ENCODE results near the gene QRICH1. TPM values are rescaled to one million over a fixed set of nuclear protein-coding genes. Genes with fewer than 3 reads are reported as not detected.
A peak's percentile ranks its signal among the peaks of the same experiment; 100 is the strongest.

QRICH1 gene, protein sequence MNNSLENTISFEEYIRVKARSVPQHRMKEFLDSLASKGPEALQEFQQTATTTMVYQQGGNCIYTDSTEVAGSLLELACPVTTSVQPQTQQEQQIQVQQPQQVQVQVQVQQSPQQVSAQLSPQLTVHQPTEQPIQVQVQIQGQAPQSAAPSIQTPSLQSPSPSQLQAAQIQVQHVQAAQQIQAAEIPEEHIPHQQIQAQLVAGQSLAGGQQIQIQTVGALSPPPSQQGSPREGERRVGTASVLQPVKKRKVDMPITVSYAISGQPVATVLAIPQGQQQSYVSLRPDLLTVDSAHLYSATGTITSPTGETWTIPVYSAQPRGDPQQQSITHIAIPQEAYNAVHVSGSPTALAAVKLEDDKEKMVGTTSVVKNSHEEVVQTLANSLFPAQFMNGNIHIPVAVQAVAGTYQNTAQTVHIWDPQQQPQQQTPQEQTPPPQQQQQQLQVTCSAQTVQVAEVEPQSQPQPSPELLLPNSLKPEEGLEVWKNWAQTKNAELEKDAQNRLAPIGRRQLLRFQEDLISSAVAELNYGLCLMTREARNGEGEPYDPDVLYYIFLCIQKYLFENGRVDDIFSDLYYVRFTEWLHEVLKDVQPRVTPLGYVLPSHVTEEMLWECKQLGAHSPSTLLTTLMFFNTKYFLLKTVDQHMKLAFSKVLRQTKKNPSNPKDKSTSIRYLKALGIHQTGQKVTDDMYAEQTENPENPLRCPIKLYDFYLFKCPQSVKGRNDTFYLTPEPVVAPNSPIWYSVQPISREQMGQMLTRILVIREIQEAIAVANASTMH
- total RNA-seq (2022) (97.8 and 107 TPM in 2 replicates), Bru-seq, nascent RNA (percentile 81 among the genes with signal in this experiment), BruChase-seq, experiment 1, labeled RNA remaining after a 6-hour chase (percentile 78 among the genes with signal in this experiment), BruChase-seq, experiment 2, labeled RNA remaining after a 2-hour chase (percentile 81 among the genes with signal in this experiment)
- long read RNA-seq, transcript QRICH1-202 (10 exons, 3,549 nt) = major isoform, 16 of 45 reads
- long read RNA-seq, transcript QRICH1-201 (11 exons, 3,083 nt) = minor isoform, 6 of 45 reads
- long read RNA-seq, partial matches to known transcripts = 12 of 45 reads
- long read RNA-seq, other reads (novel, unspliced or antisense) = 7 of 45 reads

DNA sequence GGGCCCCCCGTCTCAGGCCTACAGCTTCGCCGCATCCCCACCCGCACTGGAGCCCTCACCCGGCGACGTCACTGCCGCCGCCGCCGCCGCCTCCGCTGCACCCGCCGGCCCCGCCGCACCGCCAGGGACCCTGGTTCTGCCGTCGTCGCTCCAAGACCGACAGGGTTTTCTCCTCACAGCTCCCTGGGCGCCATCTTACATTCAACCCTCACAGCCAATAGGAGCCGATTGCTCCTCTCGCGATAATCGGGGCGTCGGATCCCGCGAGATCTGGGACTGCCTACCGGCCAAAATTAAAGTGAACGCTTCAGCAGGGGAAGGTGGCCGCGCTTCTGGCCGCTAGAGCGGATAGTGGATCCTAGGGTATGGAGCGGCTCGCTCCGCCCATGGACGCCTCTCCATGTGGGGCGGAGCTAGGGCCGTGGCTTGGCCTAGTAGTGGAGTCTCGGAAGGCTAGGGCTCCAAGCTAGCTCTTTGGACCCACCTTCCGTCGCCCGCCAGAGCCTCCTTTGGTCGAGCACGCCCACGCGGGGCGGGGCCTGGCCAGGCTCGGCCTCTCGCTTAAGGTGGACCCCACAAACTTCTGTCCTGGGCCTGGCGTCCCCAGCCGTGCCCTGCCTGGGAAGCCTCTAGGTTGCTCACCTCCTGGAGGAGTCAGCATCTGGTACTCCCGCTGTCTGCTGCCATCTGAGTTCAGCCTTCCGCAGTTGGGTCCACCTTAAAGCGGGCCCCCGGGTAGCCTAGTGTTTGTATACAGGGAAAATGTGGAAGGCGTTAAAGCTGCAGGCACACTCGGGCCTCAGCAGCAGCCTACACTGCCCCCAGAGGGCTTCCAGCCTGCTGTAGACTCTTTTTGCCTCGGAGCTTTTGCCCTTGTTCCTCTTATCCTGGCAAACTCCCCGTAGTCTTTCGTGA is at the start of gene QRICH1:
Gene QRICH1 (minus strand): TSS at position 219 of the 915 bp plus-strand sequence. CDS start 17,054 bp downstream, outside the sequence.
- TF ChIP-seq, protein P1, sequence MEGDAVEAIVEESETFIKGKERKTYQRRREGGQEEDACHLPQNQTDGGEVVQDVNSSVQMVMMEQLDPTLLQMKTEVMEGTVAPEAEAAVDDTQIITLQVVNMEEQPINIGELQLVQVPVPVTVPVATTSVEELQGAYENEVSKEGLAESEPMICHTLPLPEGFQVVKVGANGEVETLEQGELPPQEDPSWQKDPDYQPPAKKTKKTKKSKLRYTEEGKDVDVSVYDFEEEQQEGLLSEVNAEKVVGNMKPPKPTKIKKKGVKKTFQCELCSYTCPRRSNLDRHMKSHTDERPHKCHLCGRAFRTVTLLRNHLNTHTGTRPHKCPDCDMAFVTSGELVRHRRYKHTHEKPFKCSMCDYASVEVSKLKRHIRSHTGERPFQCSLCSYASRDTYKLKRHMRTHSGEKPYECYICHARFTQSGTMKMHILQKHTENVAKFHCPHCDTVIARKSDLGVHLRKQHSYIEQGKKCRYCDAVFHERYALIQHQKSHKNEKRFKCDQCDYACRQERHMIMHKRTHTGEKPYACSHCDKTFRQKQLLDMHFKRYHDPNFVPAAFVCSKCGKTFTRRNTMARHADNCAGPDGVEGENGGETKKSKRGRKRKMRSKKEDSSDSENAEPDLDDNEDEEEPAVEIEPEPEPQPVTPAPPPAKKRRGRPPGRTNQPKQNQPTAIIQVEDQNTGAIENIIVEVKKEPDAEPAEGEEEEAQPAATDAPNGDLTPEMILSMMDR (IDR thresholded peaks at IDR 0.05; ENCODE audit: unreplicated experiment) = no peak
- no TSS peak for BruUV-seq (replicated peaks)
- peak; percentile 96 for DNase-seq
- Mint-ChIP-seq H3K4me3 (ENCODE audit: low read depth, unreplicated experiment) (peak within 1 kb of the TSS; percentile 95), H3K27ac (ENCODE audit: unreplicated experiment) (peak within 1 kb of the TSS; percentile 99), H3K9me3 (ENCODE audit: low read depth, unreplicated experiment) (no peaks in the 10 kb centered on the region), H3K36me3 (ENCODE audit: insufficient read depth, unreplicated experiment) (peaks cover 60% of the 10 kb centered on the region), H3K27me3 (ENCODE audit: unreplicated experiment) (no peaks in the 10 kb centered on the region), H3K4me1 (ENCODE audit: low read depth, unreplicated experiment) (no peaks in the 10 kb centered on the region)
- CTCF ChIA-PET = interaction anchor here (1.2 to 2.0 kb wide), 11 partner anchors 10 to 355 kb away, joined by 3 to 12 read pairs (median 4); partner anchors contain the start of genes KLHDC8B, LAMB2, NDUFAF3 and QARS1
- intact Hi-C loops (cut with micrococcal nuclease; ENCODE audit: unreplicated experiment) = no loop called here

DNA sequence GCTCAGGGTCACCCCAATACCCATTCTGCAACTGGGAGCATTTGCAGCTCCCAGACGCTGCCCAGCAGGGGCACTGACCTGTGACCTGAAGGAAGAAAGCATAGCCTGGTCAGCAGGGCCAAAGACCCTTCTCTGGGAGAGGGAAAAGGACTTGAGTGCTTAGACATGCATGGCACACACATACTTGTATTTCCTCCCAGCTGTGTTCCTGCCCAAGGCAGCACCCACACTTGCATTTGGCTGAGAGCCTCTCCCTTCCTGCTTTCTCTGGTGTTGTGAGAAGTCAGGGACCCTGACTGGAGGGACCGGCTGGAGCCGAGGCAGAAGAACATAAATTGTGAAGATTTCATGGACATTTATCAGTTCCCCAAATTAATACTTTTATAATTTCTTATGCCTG is 46.2 kb upstream of the QRICH1 start:
- Mint-ChIP-seq H3K27me3 (ENCODE audit: unreplicated experiment) (no peaks in the 10 kb centered on the region), H3K27ac (ENCODE audit: unreplicated experiment) (no peak overlapping the region), H3K9me3 (ENCODE audit: low read depth, unreplicated experiment) (peaks cover 8% of the 10 kb centered on the region), H3K4me3 (ENCODE audit: low read depth, unreplicated experiment) (no peak overlapping the region), H3K36me3 (ENCODE audit: insufficient read depth, unreplicated experiment) (peaks cover 11% of the 10 kb centered on the region), H3K4me1 (ENCODE audit: low read depth, unreplicated experiment) (peaks cover 32% of the 10 kb centered on the region)
- no TSS peak for BruUV-seq (replicated peaks)
- CTCF ChIA-PET = no interaction called here
- DNase-seq = no peak
- TF ChIP-seq, protein P1 (IDR thresholded peaks at IDR 0.05; ENCODE audit: unreplicated experiment) = no peak
- intact Hi-C loops (cut with micrococcal nuclease; ENCODE audit: unreplicated experiment) = no loop called here

DNA sequence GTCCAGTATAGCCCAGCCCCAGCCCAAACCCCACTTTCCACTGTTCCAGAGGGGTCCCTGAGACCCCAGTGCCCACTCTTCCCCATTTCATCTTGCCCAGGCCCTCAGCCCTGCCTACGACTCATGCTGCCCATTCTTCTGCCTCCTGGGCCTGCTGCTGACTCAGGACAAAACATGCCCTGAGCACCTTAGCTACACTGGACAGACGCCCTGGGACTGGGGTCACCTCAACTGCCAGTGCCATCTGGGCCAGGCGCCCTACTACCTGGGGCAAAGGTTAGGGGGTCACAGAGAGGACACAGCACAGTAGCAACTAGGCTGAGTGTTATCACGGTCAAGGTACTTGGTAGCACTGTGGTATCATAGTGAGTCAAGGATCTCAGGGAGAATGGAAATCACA is 41.6 kb upstream of the QRICH1 start:
- peaks cover 26% of the 10 kb centered on the region for H3K36me3 Mint-ChIP-seq (ENCODE audit: insufficient read depth, unreplicated experiment)
- H3K27ac Mint-ChIP-seq (ENCODE audit: unreplicated experiment) = no peak overlapping the region
- intact Hi-C loops (cut with micrococcal nuclease; ENCODE audit: unreplicated experiment) = no loop called here
- TF ChIP-seq, protein P1 (IDR thresholded peaks at IDR 0.05; ENCODE audit: unreplicated experiment) = no peak
- H3K4me3 Mint-ChIP-seq (ENCODE audit: low read depth, unreplicated experiment) = peak overlapping the region; percentile 18
- H3K4me1 Mint-ChIP-seq (ENCODE audit: low read depth, unreplicated experiment) = peaks cover 31% of the 10 kb centered on the region
- DNase-seq = no peak
- BruUV-seq (replicated peaks) = no TSS peak
- no peaks in the 10 kb centered on the region for H3K27me3 Mint-ChIP-seq (ENCODE audit: unreplicated experiment)
- CTCF ChIA-PET = no interaction called here
- H3K9me3 Mint-ChIP-seq (ENCODE audit: low read depth, unreplicated experiment) = no peaks in the 10 kb centered on the region

Measured in Calu3 (cell line).